NK-92 (cell line): ENCODE measurements around the gene DPYD.
"Not testable (repeated sequence)": the region's sequence is repeated elsewhere in the genome, so short reads cannot be mapped to it uniquely, and the experiment has no call there.

Experiments used
- DNase-seq: peaks from one replicate; lab custom pipeline; 2025; ENCODE audit not compliant: unreplicated experiment; lab: John Stamatoyannopoulos, UW

DPYD gene

DNA sequence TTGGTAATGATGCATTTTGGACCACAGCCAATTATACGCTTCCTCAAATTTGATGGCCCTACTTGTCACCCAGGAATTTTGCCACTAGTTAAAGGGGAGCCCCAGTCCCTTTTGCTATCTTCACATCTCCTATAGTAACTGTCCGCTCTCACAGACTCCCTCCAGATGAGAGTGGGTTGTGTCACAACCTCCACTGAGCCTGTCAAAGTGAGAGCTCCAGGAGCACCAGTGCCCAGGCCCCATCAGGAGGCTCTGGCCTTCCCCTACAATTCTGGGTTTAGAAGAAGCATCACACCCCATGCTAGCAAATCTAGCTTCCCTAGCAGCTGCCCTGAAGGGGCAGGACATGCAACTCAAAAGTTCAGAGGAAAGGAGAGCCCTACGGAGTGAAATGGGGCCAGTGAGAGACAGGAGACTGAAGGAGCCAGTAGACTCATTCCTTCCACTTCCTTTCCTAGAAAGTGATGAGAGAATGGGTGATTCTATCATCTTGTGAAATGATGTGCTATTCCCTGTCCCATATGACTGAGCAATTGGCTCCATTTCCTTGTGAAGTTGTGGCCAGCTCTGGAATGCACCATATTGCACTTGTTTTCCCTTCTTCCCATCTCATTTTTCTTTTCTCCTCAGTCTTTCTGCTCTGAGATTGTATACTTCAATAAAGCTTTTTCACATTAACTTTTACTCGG is 541.3 kb downstream of the DPYD start:
- DNase-seq, result no peak

DNA sequence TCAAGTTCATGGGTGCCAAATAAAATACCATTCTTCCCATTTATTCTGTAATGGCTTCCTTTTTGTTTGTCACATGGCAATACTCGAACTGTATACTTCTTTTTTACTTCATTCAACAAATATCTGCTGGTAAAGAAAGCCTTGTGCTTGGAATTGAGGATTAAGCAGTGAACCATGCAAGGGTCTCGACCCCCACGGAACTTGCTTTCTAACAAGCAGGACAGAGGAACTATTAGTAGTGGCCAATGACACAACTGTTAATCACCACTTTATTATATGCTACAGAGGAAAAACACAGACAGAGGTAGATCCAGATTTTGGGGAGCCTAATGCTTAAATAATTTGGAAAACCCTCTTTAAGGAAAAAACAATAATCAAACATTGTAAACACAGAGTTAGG is 542.2 kb downstream of the DPYD start:
- DNase-seq, result no peak

DNA sequence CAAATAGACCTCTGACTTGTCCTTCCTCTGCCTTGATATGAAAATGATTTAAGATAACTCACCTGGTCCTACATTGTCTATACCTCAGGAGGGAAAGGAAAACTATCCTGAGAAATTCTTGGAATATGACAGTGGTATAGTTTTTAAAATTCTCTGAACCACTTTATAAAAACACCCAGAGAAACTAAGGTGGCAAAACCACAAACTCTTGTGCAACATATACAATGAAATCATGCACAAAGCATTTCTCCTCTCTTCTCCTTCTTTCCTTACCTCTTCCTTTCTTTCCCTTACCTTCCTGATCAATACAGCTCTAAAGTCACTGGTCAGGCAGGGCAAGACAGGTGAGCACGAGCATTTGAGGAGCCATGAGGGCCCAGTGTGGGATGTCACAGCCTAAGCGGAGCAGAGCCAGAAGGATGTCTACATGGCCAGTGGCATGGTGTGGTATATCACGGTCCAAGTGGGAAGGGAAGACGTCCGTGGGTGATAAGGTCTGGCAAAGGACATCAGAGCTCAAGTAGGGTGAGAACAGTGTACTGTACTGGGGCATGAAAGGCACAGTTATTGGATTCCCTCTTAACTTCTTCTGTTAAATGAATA is 543.3 kb downstream of the DPYD start:
- no peak for DNase-seq

DNA sequence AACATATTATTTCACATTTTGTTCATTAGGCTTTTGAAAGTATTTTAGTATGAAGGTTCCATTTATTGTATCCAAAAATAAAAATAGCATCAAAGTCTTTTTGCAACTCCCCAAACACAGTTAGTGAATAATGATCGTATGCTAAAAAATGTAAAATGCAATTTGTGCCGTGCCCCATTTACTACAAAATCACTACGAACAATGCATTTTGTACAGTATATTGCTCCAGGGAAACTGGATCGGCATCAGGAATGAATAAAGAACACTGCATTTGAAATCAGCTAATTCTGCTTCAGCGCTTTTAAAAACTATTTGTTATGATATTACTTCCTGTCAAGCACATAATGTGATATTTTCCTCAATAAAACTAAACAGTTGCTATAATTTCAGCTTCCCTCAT is 547.8 kb downstream of the DPYD start:
- no peak for DNase-seq

DNA sequence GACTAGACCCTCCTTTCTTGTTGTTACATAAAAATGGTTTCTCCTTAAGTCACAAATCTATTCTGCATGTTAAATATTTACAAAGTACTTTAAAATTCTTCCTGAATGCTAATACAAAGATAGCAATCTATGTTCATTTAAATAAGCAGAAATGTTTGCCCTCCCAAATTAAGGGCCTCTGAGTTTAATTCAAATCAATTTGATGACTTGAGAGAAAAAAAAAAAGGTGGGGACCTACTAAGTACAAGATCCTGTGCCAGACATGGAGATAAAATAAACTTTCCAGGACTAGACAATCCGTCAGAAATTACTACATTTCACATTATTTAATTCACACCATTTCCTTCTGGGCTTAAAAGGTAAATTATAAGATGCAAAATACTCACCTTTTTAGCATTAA is 548.3 kb downstream of the DPYD start:
- no peak for DNase-seq

DNA sequence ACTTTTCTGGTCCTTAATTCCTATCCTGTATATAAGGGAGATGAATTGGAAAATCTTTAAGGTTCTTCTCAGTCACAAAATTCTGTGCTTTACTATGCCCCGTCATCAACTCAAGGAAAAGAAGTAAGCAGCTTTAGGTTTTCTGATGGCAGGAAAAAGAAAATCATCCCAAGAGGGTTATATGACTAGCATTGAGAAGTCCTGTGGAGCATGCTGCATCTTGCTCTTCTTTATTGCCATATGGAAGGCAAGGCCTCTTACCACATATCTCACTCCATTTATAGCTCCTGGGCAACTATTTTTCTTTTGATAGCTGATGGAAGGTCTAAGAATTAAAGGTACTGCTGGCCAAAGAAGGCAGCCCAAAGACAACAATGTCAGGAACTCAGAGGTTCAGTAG is 552.5 kb downstream of the DPYD start:
- DNase-seq, result no peak

DNA sequence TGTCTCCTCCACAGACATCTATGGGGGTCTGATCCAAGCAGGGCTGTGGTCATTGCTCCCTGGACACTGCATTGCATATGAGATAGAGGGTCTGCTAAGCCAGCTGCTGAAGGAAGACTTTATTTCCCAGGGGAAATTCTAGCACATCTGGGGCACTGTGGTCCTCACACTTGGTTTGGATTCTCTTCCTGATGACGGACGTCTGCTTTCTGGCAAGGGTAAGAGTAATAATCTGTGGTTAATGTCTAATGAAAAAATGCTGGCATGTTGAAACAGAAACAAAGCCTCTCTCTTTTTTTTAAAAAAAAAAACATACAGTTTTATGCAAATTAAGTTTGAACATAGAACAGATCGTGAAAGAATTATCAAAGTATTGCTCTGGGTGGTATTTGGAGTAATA is 553.9 kb downstream of the DPYD start:
- DNase-seq, result no peak

DNA sequence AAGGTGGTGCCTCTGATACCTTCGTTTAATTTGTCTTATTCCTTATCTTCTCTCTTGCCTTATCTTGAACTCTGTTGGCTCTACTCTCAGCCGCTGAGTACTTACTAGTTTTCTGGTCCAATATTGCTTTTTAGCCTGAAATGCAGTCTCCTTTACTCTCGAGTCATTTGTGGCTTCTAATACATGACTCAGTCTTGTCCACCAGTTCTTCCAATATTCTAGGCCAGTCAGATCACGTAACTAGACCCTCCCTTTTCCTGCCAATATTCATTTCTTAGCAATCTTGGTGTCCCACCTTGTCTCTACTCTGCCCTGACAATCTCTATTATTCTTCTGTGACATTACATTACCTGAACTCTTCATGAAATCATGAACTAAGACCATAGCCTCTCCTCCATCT is 555.8 kb downstream of the DPYD start:
- no peak for DNase-seq

DNA sequence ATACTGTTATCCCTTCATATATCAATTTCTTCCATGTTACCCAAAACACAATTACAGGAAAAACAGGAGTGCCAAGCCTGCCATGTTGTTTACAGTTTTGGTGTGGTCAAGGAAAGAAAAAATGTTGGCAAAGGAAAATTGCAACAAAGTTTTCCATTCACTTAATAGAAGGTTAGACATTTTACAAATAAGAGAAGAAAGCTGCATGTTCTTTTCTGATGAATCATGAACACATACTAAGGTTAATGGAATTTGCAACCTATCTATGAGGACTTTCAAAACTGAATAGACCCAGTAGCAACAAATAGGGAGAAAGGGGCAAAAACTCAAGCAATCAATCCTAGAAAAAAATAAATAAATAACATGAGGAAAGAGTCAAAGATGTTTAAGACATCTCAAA is 556.7 kb downstream of the DPYD start:
- DNase-seq, result no peak

DNA sequence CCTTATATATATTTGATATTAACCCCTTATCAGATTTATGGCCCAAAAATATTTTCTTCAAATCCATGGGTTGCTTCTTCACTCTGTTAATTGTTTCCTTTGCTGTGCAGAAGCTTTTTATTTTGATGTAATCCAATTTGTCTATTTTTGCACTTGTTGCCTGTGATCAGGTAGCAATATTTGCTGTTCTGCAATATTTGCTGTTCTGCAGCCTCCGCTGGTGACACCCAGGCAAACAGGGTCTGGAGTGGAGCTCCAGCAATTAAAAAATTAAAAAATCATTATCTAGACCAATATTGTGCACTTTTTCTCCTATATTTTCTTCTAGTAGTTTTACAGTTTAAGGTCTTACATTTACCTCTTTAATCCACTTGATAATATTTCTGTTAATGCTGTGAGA is 564.5 kb downstream of the DPYD start:
- DNase-seq, result no peak

DNA sequence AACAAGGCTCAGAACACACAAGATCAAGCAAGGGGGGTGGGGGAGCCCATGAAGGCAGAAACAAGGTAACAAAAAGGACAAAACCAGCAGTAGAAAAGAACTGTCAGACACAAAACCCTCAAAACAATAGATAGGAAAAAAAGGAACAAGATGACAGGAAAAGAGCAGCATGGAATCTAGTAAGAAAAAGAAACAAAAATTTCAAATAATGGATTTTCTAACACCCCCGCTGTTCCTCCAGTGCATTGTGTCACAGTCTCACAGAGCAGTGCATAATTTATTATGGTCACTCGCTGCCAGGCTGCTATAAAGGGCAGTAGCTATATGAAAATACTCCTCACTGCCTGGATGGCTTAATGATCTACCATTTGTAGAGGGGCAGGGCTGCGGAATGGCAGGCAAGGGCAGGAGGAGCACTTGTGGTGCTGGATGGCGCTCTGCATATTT is 567.9 kb downstream of the DPYD start:
- no peak for DNase-seq

DNA sequence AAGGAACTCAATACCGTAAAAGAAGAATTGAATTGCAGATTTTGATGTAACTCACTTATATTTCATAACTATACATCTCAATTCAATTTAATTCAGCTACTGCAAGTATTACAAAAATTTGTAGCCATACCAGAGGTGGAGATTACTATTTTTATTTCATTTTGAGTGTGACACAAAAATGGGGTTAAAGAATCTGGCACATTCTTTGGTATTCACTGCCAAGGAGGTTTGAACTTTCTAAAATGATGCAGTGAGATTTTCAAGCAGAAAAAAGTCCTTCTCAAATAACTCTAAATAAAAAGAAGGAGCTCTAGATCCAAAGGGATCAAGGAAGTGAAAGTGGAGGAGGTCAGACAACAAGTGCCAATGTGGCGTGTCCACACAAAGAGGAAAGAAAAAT is 569.0 kb downstream of the DPYD start:
- no peak for DNase-seq

DNA sequence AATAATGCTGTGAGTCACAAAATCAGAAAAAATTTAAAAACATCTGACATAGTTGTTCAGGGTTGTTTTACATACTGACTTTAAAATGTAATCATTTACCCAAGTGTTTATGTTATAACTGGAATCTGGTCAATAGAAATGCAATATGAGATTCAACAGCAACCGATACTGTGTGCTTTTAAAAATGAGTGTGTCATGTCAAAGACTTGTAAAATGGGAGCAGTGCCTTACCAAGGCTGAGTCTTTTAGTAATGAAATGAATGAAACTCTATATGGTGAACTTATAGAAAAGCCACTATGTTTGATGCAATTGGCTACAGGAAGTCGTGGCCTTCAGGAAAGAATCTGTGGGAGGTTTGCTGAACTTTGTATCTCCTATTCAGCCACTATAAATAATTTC is 570.2 kb downstream of the DPYD start:
- no peak for DNase-seq

DNA sequence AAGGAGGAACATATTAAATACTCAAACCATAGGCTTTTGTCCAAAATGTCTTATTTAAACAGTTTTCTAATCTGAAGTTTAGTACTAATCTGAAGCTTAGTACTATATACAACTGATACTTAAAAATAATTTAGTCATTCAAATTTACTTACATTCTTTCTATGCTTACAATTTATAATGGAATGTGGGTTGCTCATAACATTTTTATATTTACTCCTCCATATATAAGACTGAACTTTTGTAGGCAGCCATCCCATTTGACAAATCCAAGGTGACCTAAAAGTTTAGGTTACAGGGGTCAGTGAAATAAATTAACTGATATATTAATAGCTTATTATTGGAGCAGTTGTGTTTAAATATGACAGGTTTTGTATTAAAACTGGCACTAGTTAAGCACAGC is 570.6 kb downstream of the DPYD start:
- no peak for DNase-seq

DNA sequence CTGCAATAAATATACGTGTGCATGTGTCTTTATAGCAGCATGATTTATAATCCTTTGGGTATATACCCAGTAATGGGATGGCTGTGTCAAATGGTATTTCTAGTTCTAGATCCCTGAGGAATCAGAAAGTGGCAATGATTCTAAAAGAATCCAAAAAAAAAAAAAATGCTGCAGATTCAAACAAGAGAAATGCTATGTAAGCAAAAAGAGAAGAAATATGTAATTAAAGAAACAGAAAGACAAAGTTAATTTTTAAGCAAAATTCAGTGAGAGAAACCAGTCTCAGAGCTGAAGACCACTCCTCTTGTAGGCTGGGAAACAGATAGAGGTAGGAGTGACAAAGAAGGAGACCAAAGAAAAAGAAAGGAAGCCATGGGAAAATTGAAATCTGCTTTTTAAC is 571.0 kb downstream of the DPYD start:
- DNase-seq, result not testable (repeated sequence)

DNA sequence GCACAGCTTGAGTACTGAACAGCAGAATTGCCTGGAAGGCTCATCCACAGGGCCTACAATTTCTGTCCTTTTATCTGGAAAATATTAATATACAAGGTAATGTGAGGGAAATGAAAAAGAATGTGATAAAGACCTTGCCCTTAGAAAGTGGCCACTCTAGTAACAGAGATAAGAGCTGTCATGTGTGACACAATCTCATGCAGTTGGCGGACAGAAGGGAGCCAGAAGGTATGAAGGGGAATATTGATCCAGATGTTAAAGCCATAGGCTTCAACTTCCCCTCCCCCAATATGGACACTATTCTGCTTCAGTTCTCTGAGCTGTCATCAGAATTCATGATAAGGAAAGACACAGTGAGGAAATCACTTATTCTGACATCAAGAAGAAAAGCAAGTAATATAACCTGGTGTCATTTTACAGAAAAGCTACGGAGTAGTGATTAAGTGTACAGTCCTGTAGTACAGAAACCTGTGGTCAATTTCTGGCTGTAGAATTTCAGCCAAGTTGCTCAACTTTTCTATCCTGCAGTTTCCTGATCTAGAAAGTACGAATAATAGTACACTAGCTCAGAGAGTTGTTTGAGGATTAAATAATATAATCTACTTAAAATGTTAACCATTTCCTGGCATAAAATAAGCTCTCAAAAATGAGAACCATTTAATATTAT is 572.1 kb downstream of the DPYD start:
- DNase-seq, result no peak

DNA sequence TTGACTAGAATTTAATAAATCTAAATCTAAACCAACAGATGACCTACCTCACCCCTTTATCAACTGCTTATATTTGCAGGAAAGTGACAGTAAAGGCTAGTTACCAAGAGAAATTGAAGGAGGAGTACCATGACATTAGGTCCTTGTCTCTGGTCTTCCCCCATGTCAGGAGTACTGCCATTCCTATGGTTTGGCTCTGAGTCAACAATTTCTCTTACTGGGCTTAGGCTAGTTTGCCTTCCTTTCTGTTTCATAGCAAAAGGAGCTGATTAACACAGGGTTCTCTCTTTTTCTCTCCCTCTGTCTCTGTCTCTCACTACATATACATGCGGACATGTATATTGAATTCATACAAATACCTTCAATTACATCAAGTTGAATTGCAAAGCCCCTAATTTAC is 579.9 kb downstream of the DPYD start:
- DNase-seq, result no peak

DNA sequence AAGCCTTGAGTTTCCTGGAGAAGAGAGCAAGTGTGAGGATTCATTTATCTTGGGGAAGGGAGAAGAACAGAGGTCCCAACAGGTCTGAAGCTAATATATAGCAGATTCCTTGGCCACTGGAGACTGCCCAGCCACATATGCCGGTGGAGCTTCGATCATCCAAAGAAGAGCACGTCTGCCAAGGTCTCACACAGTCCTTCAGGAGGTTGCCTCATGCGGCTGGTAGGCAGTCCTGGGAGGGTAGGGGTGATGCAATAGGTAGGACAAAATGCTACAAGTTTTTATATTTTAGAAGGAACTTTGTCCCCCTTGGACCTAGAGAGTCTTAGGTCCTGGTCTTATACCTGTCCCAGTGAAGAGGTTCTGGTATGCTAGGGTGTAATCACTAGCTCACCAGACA is 582.5 kb downstream of the DPYD start:
- no peak for DNase-seq

DNA sequence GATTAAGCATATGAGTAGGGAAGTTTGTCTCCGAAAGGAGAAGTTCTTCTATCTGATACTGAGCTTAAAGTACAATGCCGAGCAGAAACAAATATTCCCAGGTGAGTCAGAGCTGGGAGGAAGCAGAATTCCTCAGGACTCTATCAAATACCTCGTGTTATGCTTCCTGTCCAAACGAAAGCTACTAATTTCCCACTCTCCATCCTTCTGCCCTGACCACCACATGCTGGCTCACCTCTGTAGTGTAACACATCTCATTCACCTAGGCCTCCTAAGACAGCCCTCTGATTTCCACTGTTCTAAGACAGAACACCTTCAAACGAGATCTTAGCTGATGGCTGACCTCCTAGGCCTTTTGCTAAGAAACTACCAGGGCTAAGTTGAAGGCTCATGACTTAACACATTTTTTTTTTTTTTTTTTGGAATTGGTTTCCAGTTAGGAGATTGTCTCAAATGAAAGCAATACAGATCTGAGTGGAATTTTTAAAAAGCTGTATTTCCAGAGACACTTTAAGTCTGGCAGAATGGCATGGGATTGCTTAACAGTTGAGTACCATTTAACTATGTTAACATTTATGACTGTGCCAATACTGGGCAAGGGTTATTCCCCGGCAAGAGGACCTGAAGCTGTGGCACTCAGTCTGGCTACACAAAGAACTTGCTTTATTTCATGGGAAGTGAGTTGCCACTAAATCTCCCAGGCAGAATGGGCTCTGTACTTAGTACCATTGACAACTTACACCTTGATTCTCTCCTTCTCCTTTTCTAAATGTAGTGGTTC is 583.4 kb downstream of the DPYD start:
- DNase-seq, result no peak

DNA sequence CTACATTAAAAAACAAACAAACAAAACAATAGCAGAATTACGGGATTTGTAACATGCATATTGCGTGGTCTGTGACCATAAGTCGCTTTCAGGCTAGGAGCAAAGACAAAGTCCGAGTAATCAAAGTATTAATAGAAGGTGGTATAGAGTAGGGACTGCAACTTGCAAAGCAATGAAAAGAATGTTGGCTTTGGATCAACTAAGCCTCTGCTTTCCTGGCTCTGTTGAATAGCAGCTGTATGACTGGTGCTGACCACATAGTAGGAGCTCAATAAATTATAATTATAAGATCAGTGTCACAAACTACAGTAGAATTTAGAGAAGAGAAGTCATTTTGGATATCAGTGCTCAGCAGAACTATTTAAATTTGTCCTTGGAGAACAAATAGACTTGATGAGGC is 586.4 kb downstream of the DPYD start:
- no peak for DNase-seq

DNA sequence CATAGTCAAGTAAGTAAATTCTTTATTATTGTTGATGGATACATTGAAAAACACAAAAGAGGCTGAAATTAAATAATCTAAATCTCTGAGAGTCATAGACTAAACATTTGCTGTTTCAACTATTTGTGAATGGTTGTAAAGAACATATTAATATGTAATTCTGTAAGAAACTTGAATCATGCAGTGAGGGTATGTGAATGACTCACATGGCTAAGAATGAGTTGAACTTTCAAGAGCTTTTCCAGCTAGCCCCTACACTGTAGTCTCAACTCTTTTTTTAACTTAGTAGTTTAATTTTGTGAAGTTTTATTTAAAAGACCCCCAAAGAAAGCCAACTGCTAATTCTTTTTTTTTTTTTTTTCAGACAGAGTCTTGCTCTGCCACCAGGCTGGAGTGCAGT is 588.1 kb downstream of the DPYD start:
- no peak for DNase-seq

DNA sequence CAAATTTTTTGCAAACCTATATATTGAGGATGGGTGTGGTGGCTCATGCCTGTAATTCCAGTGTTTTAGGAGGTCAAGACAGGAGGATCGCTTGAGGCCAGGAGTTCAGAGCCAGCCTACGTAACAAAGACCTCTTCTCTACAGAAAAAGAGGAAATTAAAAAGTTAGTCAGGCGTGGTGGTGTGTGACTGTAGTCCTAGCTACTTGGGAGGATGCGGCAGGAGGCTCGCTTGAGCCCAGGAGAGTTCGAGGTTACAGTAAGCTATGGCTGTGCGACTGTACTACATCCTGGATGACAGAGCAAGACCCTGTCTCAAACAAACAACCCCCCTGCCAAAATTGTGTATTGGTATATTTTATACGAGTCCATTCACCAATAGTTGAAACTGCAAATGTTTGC is 589.7 kb downstream of the DPYD start:
- DNase-seq, result no peak
